Keratinocyte (primary cell): Measurements from ENCODE around the gene RELB. TPM values are rescaled to one million over a fixed set of nuclear protein-coding genes. Genes with fewer than 3 reads are reported as not detected.

Source experiments
- DNase-seq: peaks from one replicate; pipeline ENCODE4 v3.0.0-alpha.2; 2011; ENCODE audit warnings: low read depth, missing footprints, low spot score
- FAIRE-seq: peaks from 2 replicates; lab custom pipeline; 2011; peaks lifted over from hg19 to GRCh38; lab: Jason Lieb, UNC
- H2AFZ ChIP-seq: 2 replicates; pipeline ENCODE4 v1.6.0; 2012; ENCODE audit warnings: low read length, control low read depth, inconsistent platforms; ENCODE audit not compliant: control insufficient read depth
- H3K27ac ChIP-seq: 2 replicates; pipeline ENCODE4 v1.5.1; 2011; ENCODE audit warnings: low read length; ENCODE audit not compliant: control insufficient read depth, insufficient read depth
- H3K27me3 ChIP-seq: 3 replicates; pipeline ENCODE4 v1.6.0; 2011; ENCODE audit warnings: low read length; ENCODE audit not compliant: control insufficient read depth, insufficient read depth; ENCODE audit errors: extremely low read depth
- H3K36me3 ChIP-seq, 2 experiments: 2 replicates in 1 of 2; 3 replicates in 1 of 2; pipeline ENCODE4 v1.5.1; 2011; ENCODE audit warnings: low read length in 2 of 2, mild to moderate bottlenecking in 1 of 2; ENCODE audit not compliant: control insufficient read depth in 2 of 2, insufficient read depth in 2 of 2; ENCODE audit errors: extremely low read depth in 1 of 2
- H3K4me1 ChIP-seq: 3 replicates; pipeline ENCODE4 v1.5.1; 2011; ENCODE audit warnings: low read length; ENCODE audit not compliant: control insufficient read depth, insufficient read depth; ENCODE audit errors: extremely low read depth
- H3K4me2 ChIP-seq: 3 replicates; pipeline ENCODE4 v1.6.0; 2011; ENCODE audit warnings: low read depth, low read length; ENCODE audit not compliant: control insufficient read depth, insufficient read depth; ENCODE audit errors: extremely low read depth
- H3K4me3 ChIP-seq, 3 experiments: fragments of 200-600 bp in 1 of 3; sonication (generic) in 1 of 3; 2 replicates in 2 of 3; 3 replicates in 1 of 3; pipeline ENCODE4 v1.5.1; 2011 to 2016; ENCODE audit warnings: low read length in 3 of 3, mild to moderate bottlenecking in 3 of 3, control low read depth in 2 of 3, inconsistent platforms in 1 of 3, low read depth in 1 of 3, mixed read lengths in 1 of 3, mixed run types in 1 of 3, moderate library complexity in 1 of 3; ENCODE audit not compliant: control insufficient read depth in 2 of 3, insufficient read depth in 2 of 3; ENCODE audit errors: extremely low read depth in 1 of 3
- H3K79me2 ChIP-seq: 2 replicates; pipeline ENCODE4 v1.6.0; 2012; ENCODE audit warnings: low read length; ENCODE audit not compliant: control insufficient read depth, insufficient read depth
- H3K9ac ChIP-seq: 3 replicates; pipeline ENCODE4 v1.6.0; 2011; ENCODE audit warnings: low read length; ENCODE audit not compliant: control insufficient read depth, insufficient read depth; ENCODE audit errors: extremely low read depth
- H3K9me1 ChIP-seq: 3 replicates; pipeline ENCODE4 v1.6.0; 2011; ENCODE audit warnings: low read length; ENCODE audit not compliant: control insufficient read depth, insufficient read depth; ENCODE audit errors: extremely low read depth
- H3K9me3 ChIP-seq: 2 replicates; pipeline ENCODE4 v1.5.1; 2012; ENCODE audit warnings: low read depth, low read length; ENCODE audit not compliant: control insufficient read depth
- H4K20me1 ChIP-seq: 3 replicates; pipeline ENCODE4 v1.6.0; 2011; ENCODE audit warnings: low read length; ENCODE audit not compliant: control insufficient read depth, insufficient read depth; ENCODE audit errors: extremely low read depth
- EZH2 ChIP-seq: IDR thresholded peaks from one replicate; pipeline ENCODE4 v1.6.1; 2012; ENCODE audit warnings: inconsistent platforms, mild to moderate bottlenecking, low read length, moderate library complexity
- dilution Hi-C: fragments of 300-500 bp; cut with MboI; formaldehyde crosslinking; loops from one replicate; pipeline ENCODE4 v1.7.0; 2020; ENCODE audit warnings: low sequenced_read_pairs; ENCODE audit not compliant: extremely low pct_ligation_motif_present
- polyA plus RNA-seq, 5 experiments: library from polyadenylated mRNA; depleted of rRNA in 3 of 5; stranded (reverse) in 3 of 5; stranded (forward) in 1 of 5; unstranded in 1 of 5; fragments of >200 nt; gene quantifications; 1 replicate in 1 of 5; 2 replicates in 3 of 5; 3 replicates in 1 of 5; pipeline versions ENCODE4 v1.2.1 to v1.2.3, GENCODE V29; 2011 to 2012; ENCODE audit warnings: missing spikeins in 2 of 5, low read depth in 1 of 5, low replicate concordance in 1 of 5
- TF ChIP-seq, protein P1 (sequence below), 3 experiments: IDR thresholded peaks in 1 of 3; conservative IDR thresholded peaks in 1 of 3; optimal IDR thresholded peaks in 1 of 3; 2 replicates in 2 of 3; 3 replicates in 1 of 3; pipeline versions ENCODE3 to v1.5.1; 2011; ENCODE audit warnings: low read length in 3 of 3, mild to moderate bottlenecking in 3 of 3, moderate library complexity in 2 of 3, control low read depth in 1 of 3, inconsistent platforms in 1 of 3; ENCODE audit not compliant: insufficient read depth in 2 of 3; ENCODE audit errors: extremely low read depth in 1 of 3

The RELB gene
- polyA plus RNA-seq, 1 donor (not counting 4 experiments of a cell fraction or from before 2014, with no cell fraction given), result 3.6 TPM

DNA sequence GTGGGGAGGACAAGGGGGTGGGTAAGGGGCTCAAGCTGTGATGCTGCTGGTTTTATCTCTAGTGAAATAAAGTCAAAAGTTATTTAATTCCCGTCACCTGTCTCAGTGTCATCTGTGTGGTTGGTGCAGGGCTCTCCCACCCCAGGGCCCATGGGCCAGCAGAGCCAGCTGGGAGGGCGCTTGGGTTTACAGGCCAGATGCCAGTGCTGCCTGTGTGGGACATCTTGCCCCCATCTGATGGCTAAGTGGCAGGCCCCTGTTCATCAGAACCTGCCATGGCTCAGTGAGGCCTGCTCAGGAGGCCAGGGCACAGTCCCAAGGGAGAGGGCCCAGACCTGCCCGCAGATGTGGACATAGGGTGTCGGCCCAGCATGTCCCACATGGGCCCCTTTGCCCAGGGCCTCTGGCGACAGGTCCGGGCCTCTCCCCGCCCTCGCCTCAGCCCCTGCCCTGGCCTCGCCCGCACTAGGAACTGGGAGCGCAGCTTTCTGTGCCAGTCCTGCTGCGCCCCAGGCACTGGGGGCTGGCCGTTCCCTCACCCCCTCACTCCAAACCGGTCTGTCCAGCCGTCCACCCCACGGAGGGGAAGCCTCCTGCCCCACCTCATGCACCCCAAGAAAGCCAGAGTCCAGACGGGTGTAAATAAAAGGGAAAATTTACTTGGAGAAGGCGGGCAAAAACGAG, 69.7 kb downstream of the RELB start:
- FAIRE-seq (no peak), DNase-seq (no peak)
- H3K9ac ChIP-seq, result no peak overlapping the region
- peaks cover 4% of the 10 kb centered on the region for H4K20me1 ChIP-seq
- no peaks in the 10 kb centered on the region for H3K27me3 ChIP-seq
- H3K36me3 ChIP-seq, result peaks cover 12 to 31% of the 10 kb centered on the region in 2 experiments
- H3K4me3 ChIP-seq, result no peak overlapping the region
- H3K4me2 ChIP-seq, result no peak overlapping the region
- no peak overlapping the region for H3K27ac ChIP-seq
- peaks cover 4% of the 10 kb centered on the region for H3K4me1 ChIP-seq
- no peaks in the 10 kb centered on the region for H3K9me3 ChIP-seq
- no peaks in the 10 kb centered on the region for H3K9me1 ChIP-seq
- no peak overlapping the region for H2AFZ ChIP-seq
- dilution Hi-C loops, result no loop called here
- TF ChIP-seq EZH2, result no peak
- TF ChIP-seq, protein P1, sequence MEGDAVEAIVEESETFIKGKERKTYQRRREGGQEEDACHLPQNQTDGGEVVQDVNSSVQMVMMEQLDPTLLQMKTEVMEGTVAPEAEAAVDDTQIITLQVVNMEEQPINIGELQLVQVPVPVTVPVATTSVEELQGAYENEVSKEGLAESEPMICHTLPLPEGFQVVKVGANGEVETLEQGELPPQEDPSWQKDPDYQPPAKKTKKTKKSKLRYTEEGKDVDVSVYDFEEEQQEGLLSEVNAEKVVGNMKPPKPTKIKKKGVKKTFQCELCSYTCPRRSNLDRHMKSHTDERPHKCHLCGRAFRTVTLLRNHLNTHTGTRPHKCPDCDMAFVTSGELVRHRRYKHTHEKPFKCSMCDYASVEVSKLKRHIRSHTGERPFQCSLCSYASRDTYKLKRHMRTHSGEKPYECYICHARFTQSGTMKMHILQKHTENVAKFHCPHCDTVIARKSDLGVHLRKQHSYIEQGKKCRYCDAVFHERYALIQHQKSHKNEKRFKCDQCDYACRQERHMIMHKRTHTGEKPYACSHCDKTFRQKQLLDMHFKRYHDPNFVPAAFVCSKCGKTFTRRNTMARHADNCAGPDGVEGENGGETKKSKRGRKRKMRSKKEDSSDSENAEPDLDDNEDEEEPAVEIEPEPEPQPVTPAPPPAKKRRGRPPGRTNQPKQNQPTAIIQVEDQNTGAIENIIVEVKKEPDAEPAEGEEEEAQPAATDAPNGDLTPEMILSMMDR (optimal IDR thresholded peaks at IDR 0.05 in 1 of 3, IDR thresholded peaks at IDR 0.05 in 1 of 3, conservative IDR thresholded peaks at IDR 0.05 in 1 of 3; ENCODE audit: extremely low read depth in 1 of 3, insufficient read depth in 2 of 3, low read length in 3 of 3), result no peak
- peaks cover 4% of the 10 kb centered on the region for H3K79me2 ChIP-seq

DNA sequence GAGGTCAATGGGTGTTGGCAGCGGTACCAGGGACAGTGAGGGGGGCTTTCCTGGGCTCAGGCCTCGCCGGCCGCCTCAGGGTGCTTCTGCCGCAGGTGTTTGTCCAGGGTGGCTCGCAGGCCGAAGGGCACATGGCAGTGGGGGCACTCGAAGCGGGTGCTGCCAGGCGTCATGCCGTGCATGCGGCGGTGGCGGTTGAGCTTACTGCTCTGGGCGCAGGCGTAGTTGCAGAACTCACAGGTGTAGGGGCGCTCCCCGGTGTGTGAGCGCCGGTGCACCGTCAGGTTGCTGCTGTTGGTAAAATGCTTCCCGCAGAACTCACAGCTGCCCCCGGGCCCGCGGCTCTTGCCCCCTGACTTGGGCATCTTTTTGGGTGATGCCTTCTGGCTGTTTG, 70.3 kb downstream of the RELB start:
- FAIRE-seq (no peak), DNase-seq (no peak)
- Histone ChIP-seq H3K9ac (no peak overlapping the region), H3K9me3 (no peaks in the 10 kb centered on the region), H3K4me2 (no peak overlapping the region), H3K9me1 (no peaks in the 10 kb centered on the region), H3K36me3 (peaks cover 12 to 31% of the 10 kb centered on the region in 2 experiments), H3K27ac (no peak overlapping the region), H4K20me1 (peaks cover 4% of the 10 kb centered on the region), H3K79me2 (peaks cover 4% of the 10 kb centered on the region), H3K4me1 (peaks cover 6% of the 10 kb centered on the region), H2AFZ (no peak overlapping the region), H3K4me3 (no peak overlapping the region), H3K27me3 (no peaks in the 10 kb centered on the region)
- TF ChIP-seq EZH2, result no peak
- TF ChIP-seq, protein P1 (optimal IDR thresholded peaks at IDR 0.05 in 1 of 3, IDR thresholded peaks at IDR 0.05 in 1 of 3, conservative IDR thresholded peaks at IDR 0.05 in 1 of 3; ENCODE audit: extremely low read depth in 1 of 3, insufficient read depth in 2 of 3, low read length in 3 of 3), result no peak
- dilution Hi-C loops, result no loop called here
